ENCODE data around the gene EMID1. TPM values are rescaled to one million over a fixed set of nuclear protein-coding genes. Genes with fewer than 3 reads are reported as not detected.

Gene EMID1
- total RNA-seq, 1 donor from 2014 or later, result 0.64 TPM

GRCh38 chr22:29300807-29301601 lies 95.3 kb downstream of the EMID1 start:
- Histone ChIP-seq H3K27ac (no peak overlapping the region), H3K36me3 (peaks cover 50 to 51% of the 10 kb centered on the region in 2 donors), H3K4me3 (no peak overlapping the region), H3K27me3 (no peaks in the 10 kb centered on the region), H3K9me3 (no peaks in the 10 kb centered on the region), H3K4me1 (peaks cover 0 to 13% of the 10 kb centered on the region in 2 donors)
- intact Hi-C loops (cut with DNase I), result no loop called here
- DNase-seq (ENCODE audit: low spot score in 2 of 2), result no peak
- no peak for TF ChIP-seq CTCF (IDR thresholded peaks at IDR 0.05)

GRCh38 chr22:29301716-29302401 lies 96.2 kb downstream of the EMID1 start:
- peaks cover 0 to 13% of the 10 kb centered on the region in 2 donors for H3K4me1 ChIP-seq
- H3K9me3 ChIP-seq, result no peaks in the 10 kb centered on the region
- H3K36me3 ChIP-seq, result peaks cover 41 to 42% of the 10 kb centered on the region in 2 donors
- DNase-seq (ENCODE audit: low spot score in 2 of 2), result no peak
- intact Hi-C loops (cut with DNase I), result no loop called here
- no peak for TF ChIP-seq CTCF (IDR thresholded peaks at IDR 0.05)
- peak overlapping the region; percentile 4 to 67 for H3K27ac ChIP-seq
- no peaks in the 10 kb centered on the region for H3K27me3 ChIP-seq
- no peak overlapping the region for H3K4me3 ChIP-seq

- H3K27me3 ChIP-seq, result no peaks in the 10 kb centered on the region
Observed at GRCh38 chr22:29302402-29302680, 96.6 kb downstream of the EMID1 start.

GRCh38 chr22:29302681-29303465 lies 97.2 kb downstream of the EMID1 start:
- no peak for DNase-seq (ENCODE audit: low spot score in 2 of 2)
- intact Hi-C loops (cut with DNase I), result no loop called here
- peaks cover 31 to 32% of the 10 kb centered on the region in 2 donors for H3K36me3 ChIP-seq
- H3K4me3 ChIP-seq, result no peak overlapping the region
- no peak for TF ChIP-seq CTCF (IDR thresholded peaks at IDR 0.05)
- no peaks in the 10 kb centered on the region for H3K27me3 ChIP-seq
- H3K9me3 ChIP-seq, result no peaks in the 10 kb centered on the region
- peak overlapping the region; percentile 4 to 67 for H3K27ac ChIP-seq
- peaks cover under 1 to 20% of the 10 kb centered on the region in 2 donors for H3K4me1 ChIP-seq

More at GRCh38 chr22:29302402-29302680, 96.6 kb downstream of the EMID1 start:
- H3K4me3 ChIP-seq, result no peak overlapping the region
- H3K36me3 ChIP-seq, result peaks cover 36 to 37% of the 10 kb centered on the region in 2 donors
- no peaks in the 10 kb centered on the region for H3K9me3 ChIP-seq
- H3K4me1 ChIP-seq, result peaks cover 0 to 15% of the 10 kb centered on the region in 2 donors
- no peak for DNase-seq (ENCODE audit: low spot score in 2 of 2)
- intact Hi-C loops (cut with DNase I), result no loop called here
- no peak for TF ChIP-seq CTCF (IDR thresholded peaks at IDR 0.05)
- H3K27ac ChIP-seq, result peak overlapping the region; percentile 4 to 67

- H3K36me3 ChIP-seq, result peaks cover 2 to 5% of the 10 kb centered on the region in 2 donors
- H3K27me3 ChIP-seq, result no peaks in the 10 kb centered on the region
- peak overlapping the region in 1 of 2 donors; percentile 80 for H3K4me3 ChIP-seq
- peaks cover 26 to 47% of the 10 kb centered on the region in 2 donors for H3K4me1 ChIP-seq
- intact Hi-C loops (cut with DNase I), result loop anchor here (1.0 kb wide), 1 partner anchor 39 kb away; the partner anchor contains the start of gene RHBDD3
- TF ChIP-seq CTCF (IDR thresholded peaks at IDR 0.05), result no peak
- no peaks in the 10 kb centered on the region for H3K9me3 ChIP-seq
- no peak for DNase-seq (ENCODE audit: low spot score in 2 of 2)
- peak overlapping the region in 1 of 2 donors; percentile 83 for H3K27ac ChIP-seq
Observed at GRCh38 chr22:29305836-29306174, 100.1 kb downstream of the EMID1 start.
